Vagina (tissue), 2 donors: ENCODE measurements around the gene STK24. TPM values are rescaled to one million over a fixed set of nuclear protein-coding genes. Genes with fewer than 3 reads are reported as not detected.

Source experiments
- DNase-seq, 2 donors: peaks; one replicate each; pipeline ENCODE4 v3.0.0-alpha.2; 2017; ENCODE audit errors: extremely low spot score in 2 of 2
- H3K27ac ChIP-seq: fragments of 200-600 bp; sonication (generic); one replicate; pipeline ENCODE4 v1.5.1; 2019
- H3K27me3 ChIP-seq: fragments of 200-600 bp; sonication (generic); one replicate; pipeline ENCODE4 v1.5.1; 2019
- H3K36me3 ChIP-seq, 2 donors: fragments of 200-600 bp; sonication (generic); one replicate each; pipeline ENCODE4 v1.5.1; 2017 to 2019
- H3K4me1 ChIP-seq: fragments of 200-600 bp; sonication (generic); one replicate; pipeline ENCODE4 v1.5.1; 2019
- H3K4me3 ChIP-seq, 2 donors: fragments of 200-600 bp; sonication (generic); 1 replicate in 1 of 2; 2 replicates in 1 of 2; pipeline ENCODE4 v1.5.1; 2016 to 2019
- H3K9me3 ChIP-seq: fragments of 200-600 bp; sonication (generic); one replicate; pipeline ENCODE4 v1.5.1; 2019
- POLR2A ChIP-seq, 2 donors: fragments of 450-650 bp; IDR thresholded peaks; one replicate each; pipeline ENCODE4 v1.6.1; 2017; ENCODE audit warnings: antibody characterized with exemption in 2 of 2, mild to moderate bottlenecking in 2 of 2, moderate library complexity in 2 of 2
- POLR2AphosphoS5 ChIP-seq, 2 donors: sonication (generic); formaldehyde crosslinking; IDR thresholded peaks; one replicate each; pipeline ENCODE4 v1.9.0; 2017; ENCODE audit warnings: antibody characterized with exemption in 2 of 2, mild to moderate bottlenecking in 2 of 2, low read depth in 1 of 2; ENCODE audit not compliant: insufficient read depth in 1 of 2
- intact Hi-C: fragments of 100-400 bp; cut with DNase I; formaldehyde crosslinking; loops from one replicate; pipeline ENCODE4 v1.15.1; 2023
- total RNA-seq: library from RNA; depleted of rRNA; stranded (reverse); fragments of >200 nt; gene quantifications from one replicate; pipeline ENCODE4 v1.2.3, GENCODE V29; 2016
- TF ChIP-seq, protein P1 (sequence below), 3 experiments: fragments of 450-650 bp in 2 of 3; fragments of 200-600 bp in 1 of 3; sonication (generic) in 1 of 3; IDR thresholded peaks; one replicate each; pipeline ENCODE4 v1.5.1; 2017 to 2019; ENCODE audit warnings: antibody characterized with exemption in 3 of 3, mild to moderate bottlenecking in 2 of 3, moderate library complexity in 2 of 3

The STK24 gene
- total RNA-seq, 1 donor from 2014 or later: 82.5 TPM

DNA sequence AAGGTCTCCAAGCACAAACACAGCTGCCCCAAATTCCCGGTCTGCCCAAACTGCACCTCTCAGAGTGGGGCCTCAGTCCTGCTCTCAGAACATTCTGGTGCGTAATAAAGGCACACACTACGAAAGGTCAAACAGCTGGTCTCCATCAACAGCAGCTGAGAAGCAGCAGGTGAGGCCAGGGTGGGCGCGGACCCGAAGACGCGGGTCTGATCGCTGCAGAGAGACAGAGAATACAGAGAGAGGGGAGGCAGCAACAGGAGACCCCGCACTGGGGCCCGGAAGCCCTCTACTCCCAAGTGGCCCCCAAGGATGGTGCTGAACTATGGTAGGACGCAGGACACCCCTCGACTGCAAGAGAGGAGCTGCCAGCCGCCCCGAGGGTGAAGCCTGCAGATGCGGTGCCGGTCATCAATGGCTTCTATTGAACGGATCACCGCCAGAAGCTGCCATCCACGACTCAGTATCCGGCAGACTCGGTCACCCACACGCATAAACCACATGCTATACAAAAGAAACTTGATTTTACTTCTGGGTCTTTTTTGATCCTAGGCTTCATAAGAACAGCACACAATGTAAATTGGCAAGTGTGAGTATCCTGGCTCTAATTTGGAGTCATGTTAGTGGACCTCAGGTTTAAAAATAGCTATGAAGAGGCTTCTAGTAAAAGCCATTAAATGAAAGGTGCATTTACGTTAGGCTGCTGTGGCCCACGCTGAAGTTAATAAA is 33.4 kb downstream of the STK24 start:
- peak overlapping the region; percentile 2 to 17 for H3K4me3 ChIP-seq
- intact Hi-C loops: no loop called here
- H3K9me3 ChIP-seq: no peaks in the 10 kb centered on the region
- H3K27ac ChIP-seq: peak overlapping the region; percentile 54
- H3K36me3 ChIP-seq: peaks cover 0 to 4% of the 10 kb centered on the region in 2 donors
- DNase-seq: no peak
- peaks cover 98% of the 10 kb centered on the region for H3K4me1 ChIP-seq
- TF ChIP-seq POLR2A (IDR thresholded peaks at IDR 0.05) (no peak), POLR2AphosphoS5 (IDR thresholded peaks at IDR 0.05; ENCODE audit: insufficient read depth in 1 of 2, low read depth in 1 of 2) (no peak)
- TF ChIP-seq, protein P1, sequence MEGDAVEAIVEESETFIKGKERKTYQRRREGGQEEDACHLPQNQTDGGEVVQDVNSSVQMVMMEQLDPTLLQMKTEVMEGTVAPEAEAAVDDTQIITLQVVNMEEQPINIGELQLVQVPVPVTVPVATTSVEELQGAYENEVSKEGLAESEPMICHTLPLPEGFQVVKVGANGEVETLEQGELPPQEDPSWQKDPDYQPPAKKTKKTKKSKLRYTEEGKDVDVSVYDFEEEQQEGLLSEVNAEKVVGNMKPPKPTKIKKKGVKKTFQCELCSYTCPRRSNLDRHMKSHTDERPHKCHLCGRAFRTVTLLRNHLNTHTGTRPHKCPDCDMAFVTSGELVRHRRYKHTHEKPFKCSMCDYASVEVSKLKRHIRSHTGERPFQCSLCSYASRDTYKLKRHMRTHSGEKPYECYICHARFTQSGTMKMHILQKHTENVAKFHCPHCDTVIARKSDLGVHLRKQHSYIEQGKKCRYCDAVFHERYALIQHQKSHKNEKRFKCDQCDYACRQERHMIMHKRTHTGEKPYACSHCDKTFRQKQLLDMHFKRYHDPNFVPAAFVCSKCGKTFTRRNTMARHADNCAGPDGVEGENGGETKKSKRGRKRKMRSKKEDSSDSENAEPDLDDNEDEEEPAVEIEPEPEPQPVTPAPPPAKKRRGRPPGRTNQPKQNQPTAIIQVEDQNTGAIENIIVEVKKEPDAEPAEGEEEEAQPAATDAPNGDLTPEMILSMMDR (IDR thresholded peaks at IDR 0.05): no peak
- H3K27me3 ChIP-seq: no peaks in the 10 kb centered on the region

GRCh38 chr13:98542568-98543377 is 34.1 kb downstream of the STK24 start:
- peak overlapping the region; percentile 2 to 17 for H3K4me3 ChIP-seq
- H3K27ac ChIP-seq: peak overlapping the region; percentile 54

DNA sequence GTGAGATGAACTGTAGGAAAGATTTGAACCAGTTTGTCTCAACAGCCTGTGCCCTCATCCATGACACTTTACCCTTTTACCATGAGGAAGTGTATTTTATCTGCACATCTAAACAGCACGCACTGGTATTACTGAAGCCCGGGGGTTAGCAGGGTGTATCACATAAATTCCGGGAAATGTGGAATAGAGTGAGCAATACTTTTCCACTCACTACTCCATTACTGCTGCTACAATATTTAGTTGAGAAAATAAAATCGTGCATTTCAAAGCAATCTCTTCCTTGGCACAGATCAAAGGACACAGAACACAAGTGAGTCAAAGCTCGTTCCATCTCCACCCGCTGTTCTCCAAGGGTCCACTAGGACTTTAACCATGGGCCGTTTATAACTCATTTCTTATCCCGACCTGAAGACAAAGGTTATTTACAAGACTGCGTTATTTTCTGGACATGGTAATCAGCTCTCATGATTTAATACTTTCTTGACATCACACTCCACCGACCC is 35.2 kb downstream of the STK24 start:
- H3K36me3 ChIP-seq: peaks cover 0 to 4% of the 10 kb centered on the region in 2 donors
- TF ChIP-seq POLR2A (IDR thresholded peaks at IDR 0.05) (no peak), POLR2AphosphoS5 (IDR thresholded peaks at IDR 0.05; ENCODE audit: insufficient read depth in 1 of 2, low read depth in 1 of 2) (peak in 1 of 2 donors; percentile 18)
- peak overlapping the region; percentile 54 for H3K27ac ChIP-seq
- no peaks in the 10 kb centered on the region for H3K9me3 ChIP-seq
- peaks cover 99% of the 10 kb centered on the region for H3K4me1 ChIP-seq
- no peak overlapping the region for H3K4me3 ChIP-seq
- no peaks in the 10 kb centered on the region for H3K27me3 ChIP-seq
- intact Hi-C loops: no loop called here
- DNase-seq: no peak

More at GRCh38 chr13:98542568-98543377, 34.1 kb downstream of the STK24 start:
- H3K27me3 ChIP-seq: no peaks in the 10 kb centered on the region
- TF ChIP-seq POLR2AphosphoS5 (IDR thresholded peaks at IDR 0.05; ENCODE audit: insufficient read depth in 1 of 2, low read depth in 1 of 2): no peak
- TF ChIP-seq, protein P1 (IDR thresholded peaks at IDR 0.05): no peak
- no peak for TF ChIP-seq POLR2A (IDR thresholded peaks at IDR 0.05)
- peaks cover 0 to 4% of the 10 kb centered on the region in 2 donors for H3K36me3 ChIP-seq
- no peak for DNase-seq
- H3K4me1 ChIP-seq: peaks cover 97% of the 10 kb centered on the region
- H3K9me3 ChIP-seq: no peaks in the 10 kb centered on the region
- intact Hi-C loops: no loop called here

- intact Hi-C loops: no loop called here
- Histone ChIP-seq H3K27me3 (no peaks in the 10 kb centered on the region), H3K4me1 (peaks cover 99% of the 10 kb centered on the region), H3K9me3 (no peaks in the 10 kb centered on the region), H3K4me3 (no peak overlapping the region), H3K27ac (peak overlapping the region; percentile 54), H3K36me3 (peaks cover 0 to 4% of the 10 kb centered on the region in 2 donors)
- no peak for DNase-seq
- TF ChIP-seq POLR2AphosphoS5 (IDR thresholded peaks at IDR 0.05; ENCODE audit: insufficient read depth in 1 of 2, low read depth in 1 of 2): no peak
- TF ChIP-seq, protein P1 (IDR thresholded peaks at IDR 0.05): no peak
- no peak for TF ChIP-seq POLR2A (IDR thresholded peaks at IDR 0.05)
Observed at GRCh38 chr13:98541191-98541590, 35.7 kb downstream of the STK24 start.

- no peaks in the 10 kb centered on the region for H3K27me3 ChIP-seq
- peaks cover 0 to 4% of the 10 kb centered on the region in 2 donors for H3K36me3 ChIP-seq
- intact Hi-C loops: no loop called here
- no peak overlapping the region for H3K4me3 ChIP-seq
- peak overlapping the region; percentile 54 for H3K27ac ChIP-seq
- H3K9me3 ChIP-seq: no peaks in the 10 kb centered on the region
- no peak for TF ChIP-seq POLR2A (IDR thresholded peaks at IDR 0.05)
- H3K4me1 ChIP-seq: peaks cover 99% of the 10 kb centered on the region
- no peak for DNase-seq
Observed at GRCh38 chr13:98540476-98540875, 36.4 kb downstream of the STK24 start.
